Stimulated activated CD4-positive, alpha-beta T cell treated with anti-CD3 and anti-CD28 coated beads, Interleukin-2, amount 100 ng/mL, for 4 hours (primary cell): ENCODE results near the gene IDH3A.

Source experiments
- DNase-seq: peaks from one replicate; pipeline ENCODE4 v3.0.0-alpha.2; 2020; ENCODE audit warnings: low read depth

Gene IDH3A

DNA sequence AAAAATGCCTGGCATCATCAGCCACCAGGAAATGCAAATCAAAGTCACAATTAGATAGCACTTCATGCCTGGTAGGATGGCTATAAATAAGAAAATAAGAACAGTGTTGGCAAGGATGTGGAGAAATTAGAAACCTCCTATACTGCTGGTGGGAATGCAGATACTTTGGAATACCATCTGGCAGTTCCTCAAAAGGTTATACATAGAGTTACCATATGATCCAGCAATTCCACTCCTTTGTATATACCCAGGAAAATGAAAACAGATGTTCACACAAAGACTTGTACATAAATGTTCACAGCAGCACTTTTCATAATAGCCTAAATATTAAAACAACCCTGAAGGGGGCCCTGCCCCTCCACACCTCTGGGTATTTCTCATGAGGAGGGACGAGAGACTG, 71.6 kb downstream of the IDH3A start:
- no peak for DNase-seq
